Muscle layer of duodenum (tissue), 2 donors: Measurements from ENCODE around the gene COL15A1.
A peak's percentile ranks its signal among the peaks of the same experiment; 100 is the strongest.

Source experiments
- H3K27ac ChIP-seq: one replicate; pipeline ENCODE4 v1.7.0; 2013; ENCODE audit warnings: mild to moderate bottlenecking, low read length
- H3K27me3 ChIP-seq: one replicate; pipeline ENCODE4 v1.7.0; 2013; ENCODE audit warnings: low read depth, mild to moderate bottlenecking, control low read depth, low read length
- H3K36me3 ChIP-seq, 2 donors: one replicate each; pipeline ENCODE4 v1.7.0; 2013; ENCODE audit warnings: low read length in 2 of 2, control low read depth in 1 of 2, mild to moderate bottlenecking in 1 of 2; ENCODE audit not compliant: insufficient read depth in 2 of 2, control insufficient read depth in 1 of 2
- H3K4me1 ChIP-seq, 2 donors: one replicate each; pipeline ENCODE4 v1.7.0; 2013; ENCODE audit warnings: low read length in 2 of 2, mild to moderate bottlenecking in 2 of 2, control low read depth in 1 of 2, moderate library complexity in 1 of 2; ENCODE audit not compliant: insufficient read depth in 2 of 2, control insufficient read depth in 1 of 2
- H3K4me3 ChIP-seq, 2 donors: one replicate each; pipeline ENCODE4 v1.7.0; 2013; ENCODE audit warnings: low read length in 2 of 2, low read depth in 1 of 2, mild to moderate bottlenecking in 1 of 2
- H3K9me3 ChIP-seq, 2 donors: one replicate each; pipeline ENCODE4 v1.7.0; 2013; ENCODE audit warnings: low read length in 2 of 2, control low read depth in 1 of 2, mild to moderate bottlenecking in 1 of 2; ENCODE audit not compliant: control insufficient read depth in 1 of 2
- donor health status: healthy.

Gene COL15A1

DNA sequence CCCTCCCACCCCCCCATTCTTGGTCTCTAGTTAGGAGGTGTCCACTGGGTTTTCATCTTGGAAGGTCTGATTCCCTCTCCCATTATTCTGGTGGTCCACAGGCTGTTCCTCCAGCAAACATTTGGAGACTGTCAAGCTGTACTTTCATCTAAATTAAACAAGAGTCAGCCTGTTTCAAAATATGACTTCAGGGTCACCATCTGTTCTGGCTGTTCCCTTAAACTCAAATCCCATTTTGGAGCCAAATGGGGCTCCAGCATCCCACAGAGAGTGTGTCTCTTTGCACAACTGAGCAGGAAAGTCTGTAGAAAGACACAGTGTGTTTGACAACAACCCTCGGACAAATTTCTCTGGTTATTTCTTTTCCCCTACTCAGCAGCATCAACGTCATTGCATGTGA is 20.5 kb downstream of the COL15A1 start:
- no peaks in the 10 kb centered on the region for H3K9me3 ChIP-seq
- H3K4me3 ChIP-seq, result no peak overlapping the region
- no peaks in the 10 kb centered on the region for H3K36me3 ChIP-seq
- H3K4me1 ChIP-seq, result peaks cover 29 to 75% of the 10 kb centered on the region in 2 donors
- peak overlapping the region; percentile 55 for H3K27ac ChIP-seq
- no peaks in the 10 kb centered on the region for H3K27me3 ChIP-seq

DNA sequence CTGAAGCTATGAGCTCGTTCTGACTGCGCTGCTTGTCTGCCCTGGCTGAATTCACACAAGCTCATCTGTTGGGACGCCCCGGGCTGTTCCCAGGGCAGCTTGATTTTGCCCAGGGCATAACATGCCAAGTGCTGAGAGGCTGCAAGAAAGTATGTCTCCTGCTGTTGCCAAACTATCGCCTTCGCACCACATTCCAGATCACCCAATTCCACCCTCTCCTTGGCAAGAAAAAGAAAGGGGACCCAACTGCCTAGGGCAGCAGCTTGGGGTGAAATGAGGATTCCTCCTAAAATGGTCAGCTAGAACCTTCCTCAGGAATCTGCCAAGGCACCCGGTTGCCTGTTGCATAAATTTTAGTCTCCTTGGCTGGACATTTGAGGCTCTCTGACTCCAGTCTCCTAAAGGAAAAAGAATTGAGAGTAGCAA is 21.2 kb downstream of the COL15A1 start:
- no peaks in the 10 kb centered on the region for H3K9me3 ChIP-seq
- H3K36me3 ChIP-seq, result no peaks in the 10 kb centered on the region
- no peak overlapping the region for H3K4me3 ChIP-seq
- H3K4me1 ChIP-seq, result peaks cover 23 to 68% of the 10 kb centered on the region in 2 donors
- peak overlapping the region; percentile 55 for H3K27ac ChIP-seq
- no peaks in the 10 kb centered on the region for H3K27me3 ChIP-seq

DNA sequence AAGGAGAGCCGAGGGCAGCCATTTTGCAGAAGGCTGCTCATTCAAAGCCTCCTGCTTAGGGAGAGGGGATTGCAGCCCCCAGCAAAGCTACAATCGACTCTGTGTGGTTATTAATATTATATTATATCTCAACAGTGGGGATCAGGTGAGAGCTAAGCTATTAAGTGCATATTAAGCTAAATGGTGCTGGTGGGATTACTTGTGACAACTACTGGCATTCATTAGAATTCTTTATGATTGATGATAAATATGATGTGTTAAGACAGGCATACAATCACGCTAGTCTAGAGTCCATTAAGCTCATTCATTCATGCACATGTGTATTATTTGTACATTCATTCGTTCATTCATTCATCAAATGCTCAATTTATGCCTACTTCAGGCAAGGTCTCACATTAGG is 23.0 kb downstream of the COL15A1 start:
- no peaks in the 10 kb centered on the region for H3K9me3 ChIP-seq
- no peaks in the 10 kb centered on the region for H3K27me3 ChIP-seq
- H3K27ac ChIP-seq, result peak overlapping the region; percentile 55
- H3K4me1 ChIP-seq, result peaks cover 18 to 59% of the 10 kb centered on the region in 2 donors
- H3K36me3 ChIP-seq, result no peaks in the 10 kb centered on the region
- H3K4me3 ChIP-seq, result no peak overlapping the region

DNA sequence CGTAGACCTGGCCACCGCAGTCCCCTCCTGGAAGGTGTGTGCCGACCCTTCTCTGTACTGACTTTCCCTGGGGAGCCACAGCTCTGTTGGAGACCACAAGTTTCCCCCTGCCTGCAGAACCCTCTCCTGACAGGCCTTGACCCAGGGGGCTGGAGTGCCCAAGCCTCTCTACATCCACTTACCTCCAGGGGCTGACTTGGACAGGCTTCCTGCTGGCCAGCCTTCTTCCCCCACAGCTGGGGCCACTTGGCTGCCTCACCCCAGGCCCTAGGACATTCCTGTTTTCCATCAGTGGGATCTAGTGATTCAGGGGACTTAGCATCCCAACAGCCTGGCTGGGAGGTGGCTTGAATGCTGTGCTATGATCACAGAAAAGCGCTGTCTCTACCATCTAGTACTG is 23.6 kb downstream of the COL15A1 start:
- Histone ChIP-seq H3K27ac (peak overlapping the region; percentile 14), H3K4me1 (peaks cover 16 to 58% of the 10 kb centered on the region in 2 donors), H3K4me3 (no peak overlapping the region), H3K36me3 (no peaks in the 10 kb centered on the region), H3K27me3 (no peaks in the 10 kb centered on the region), H3K9me3 (no peaks in the 10 kb centered on the region)

DNA sequence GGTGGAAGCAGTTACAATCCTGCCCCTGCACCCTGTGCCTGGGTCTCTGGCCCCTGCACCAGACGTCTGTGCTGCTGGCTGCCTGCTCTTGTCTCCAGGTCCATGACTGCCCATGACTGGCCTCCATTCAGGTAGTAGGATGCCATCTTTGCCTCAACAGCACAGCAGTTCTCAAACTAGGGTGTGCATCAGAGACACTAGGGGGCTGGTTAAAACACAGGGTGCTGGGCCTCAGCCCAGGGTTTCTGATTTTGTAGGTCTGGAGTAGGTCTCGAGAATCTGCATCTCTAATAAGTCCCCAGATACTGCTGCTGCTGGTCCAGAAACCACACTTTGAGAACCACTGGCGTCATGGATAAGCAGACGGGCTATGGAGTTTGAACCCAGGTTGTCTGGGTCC is 24.0 kb downstream of the COL15A1 start:
- Histone ChIP-seq H3K4me3 (no peak overlapping the region), H3K9me3 (no peaks in the 10 kb centered on the region), H3K36me3 (no peaks in the 10 kb centered on the region), H3K27ac (peak overlapping the region; percentile 14), H3K27me3 (no peaks in the 10 kb centered on the region), H3K4me1 (peaks cover 14 to 58% of the 10 kb centered on the region in 2 donors)

DNA sequence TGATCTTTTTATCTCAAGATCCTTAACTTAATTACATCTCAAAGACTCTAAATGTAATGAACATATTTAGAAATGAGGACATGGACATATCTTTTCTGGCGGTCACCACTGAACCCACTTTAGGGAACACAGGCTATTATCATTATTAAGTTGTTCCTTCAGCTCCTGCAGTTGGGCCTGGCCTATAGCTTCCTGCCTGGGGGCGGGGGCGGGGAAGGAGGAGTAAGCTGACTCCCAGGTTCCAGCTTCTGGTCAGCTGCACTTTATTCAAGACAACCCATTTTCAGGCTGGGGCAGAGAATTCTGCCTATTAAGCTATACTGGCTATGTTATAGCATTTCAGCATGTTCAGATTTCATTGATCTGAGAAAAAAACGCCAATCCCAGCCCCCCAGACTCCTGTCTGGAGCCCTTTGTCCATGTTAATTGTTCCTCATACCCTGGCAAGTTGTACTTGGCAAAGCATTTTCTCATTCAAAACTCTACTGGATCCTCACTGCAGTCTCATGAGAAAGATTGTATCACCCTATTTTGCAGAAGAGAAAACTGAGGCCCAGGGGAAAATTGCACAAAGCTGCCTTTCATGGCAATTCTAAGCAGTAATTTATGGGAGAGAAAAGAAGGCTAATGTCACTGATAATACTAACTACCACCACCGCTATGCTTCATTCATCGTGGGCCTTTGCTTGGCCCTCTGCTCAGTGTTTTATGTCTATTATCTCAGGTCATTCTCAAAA is 25.1 kb downstream of the COL15A1 start:
- Histone ChIP-seq H3K27me3 (no peaks in the 10 kb centered on the region), H3K9me3 (no peaks in the 10 kb centered on the region), H3K4me3 (no peak overlapping the region), H3K27ac (no peak overlapping the region), H3K4me1 (peaks cover 15 to 63% of the 10 kb centered on the region in 2 donors), H3K36me3 (no peaks in the 10 kb centered on the region)

DNA sequence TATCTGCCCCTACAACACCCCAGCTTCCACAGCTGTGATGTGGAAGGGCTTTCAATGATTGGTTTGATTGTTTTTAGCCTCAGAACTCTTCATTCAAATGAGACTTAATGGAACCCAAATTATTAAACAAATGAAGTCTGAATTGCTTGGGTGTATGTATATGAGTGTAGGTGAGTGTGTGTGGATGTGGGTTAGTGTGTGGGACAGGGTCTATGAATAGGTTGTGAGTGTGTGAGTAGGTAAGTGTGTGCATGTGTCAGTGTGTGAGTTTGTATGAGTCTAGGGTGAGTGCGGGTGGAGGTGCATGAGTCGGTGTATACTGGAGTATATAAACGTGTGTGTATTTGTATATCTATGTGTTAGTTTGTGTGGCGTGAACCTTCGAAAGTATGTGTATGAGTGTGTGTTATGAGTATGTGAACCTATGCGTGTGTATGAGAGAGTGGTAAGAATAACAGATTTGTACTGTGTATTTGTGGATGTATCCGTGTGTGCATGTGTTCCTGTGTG is 26.9 kb downstream of the COL15A1 start:
- peak overlapping the region; percentile 52 for H3K27ac ChIP-seq
- peaks cover 12 to 68% of the 10 kb centered on the region in 2 donors for H3K4me1 ChIP-seq
- H3K4me3 ChIP-seq, result no peak overlapping the region
- no peaks in the 10 kb centered on the region for H3K9me3 ChIP-seq
- no peaks in the 10 kb centered on the region for H3K36me3 ChIP-seq
- no peaks in the 10 kb centered on the region for H3K27me3 ChIP-seq

DNA sequence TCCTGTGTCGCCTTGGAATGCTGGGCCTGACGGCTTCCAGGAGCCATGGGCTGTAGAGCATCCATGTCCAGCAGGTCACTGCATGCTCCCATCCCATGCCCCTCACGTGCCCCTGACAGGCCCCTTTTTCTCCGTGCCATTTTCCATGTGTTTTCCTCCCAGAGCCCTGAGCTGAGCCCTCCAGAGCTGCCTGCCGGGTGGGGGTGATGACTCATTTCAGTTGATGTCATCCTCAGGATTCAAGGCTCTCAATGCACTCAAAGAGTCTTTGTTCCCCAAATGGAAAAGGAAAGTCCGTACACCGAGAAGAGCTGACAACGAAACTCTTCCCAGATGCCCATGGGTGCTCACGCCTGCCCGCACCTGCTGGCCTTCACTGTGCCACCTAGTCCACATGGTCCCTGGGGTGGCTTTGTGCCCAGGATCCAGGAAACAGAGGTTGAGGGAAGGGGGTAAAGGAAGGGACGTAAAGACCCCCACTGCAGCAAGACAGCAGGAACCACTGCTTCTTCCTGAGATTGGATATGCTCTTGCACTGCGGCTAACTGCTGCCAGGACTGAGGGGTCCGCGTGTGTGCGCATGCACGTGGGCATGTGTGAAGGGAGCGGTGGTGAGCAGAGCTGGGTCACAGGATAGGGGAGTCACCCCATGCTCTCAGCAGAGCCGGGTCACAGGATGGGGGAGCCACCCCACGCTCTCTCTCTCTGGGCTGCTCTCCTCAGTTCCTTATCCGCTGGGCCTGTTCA is 27.6 kb downstream of the COL15A1 start:
- Histone ChIP-seq H3K4me3 (no peak overlapping the region), H3K27me3 (no peaks in the 10 kb centered on the region), H3K9me3 (no peaks in the 10 kb centered on the region), H3K4me1 (peaks cover 12 to 71% of the 10 kb centered on the region in 2 donors), H3K27ac (peak overlapping the region; percentile 76), H3K36me3 (no peaks in the 10 kb centered on the region)

DNA sequence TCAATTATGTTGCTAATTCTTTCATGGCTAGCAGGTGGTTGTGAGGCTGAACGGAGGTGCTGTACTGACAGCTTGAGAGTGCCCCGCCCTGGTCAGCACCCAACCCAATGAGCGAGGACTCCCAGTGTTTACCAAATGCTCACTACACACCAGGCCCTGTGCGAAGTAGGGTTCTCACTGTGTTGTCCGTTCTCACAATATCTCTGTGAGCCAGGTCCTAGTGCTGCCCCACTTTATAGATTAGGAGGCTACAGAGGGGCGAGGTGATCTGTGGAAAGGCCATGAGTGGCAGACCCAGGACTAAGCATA is 28.2 kb downstream of the COL15A1 start:
- Histone ChIP-seq H3K36me3 (no peaks in the 10 kb centered on the region), H3K4me3 (no peak overlapping the region), H3K9me3 (no peaks in the 10 kb centered on the region), H3K27me3 (no peaks in the 10 kb centered on the region), H3K27ac (peak overlapping the region; percentile 76), H3K4me1 (peaks cover 12 to 71% of the 10 kb centered on the region in 2 donors)

DNA sequence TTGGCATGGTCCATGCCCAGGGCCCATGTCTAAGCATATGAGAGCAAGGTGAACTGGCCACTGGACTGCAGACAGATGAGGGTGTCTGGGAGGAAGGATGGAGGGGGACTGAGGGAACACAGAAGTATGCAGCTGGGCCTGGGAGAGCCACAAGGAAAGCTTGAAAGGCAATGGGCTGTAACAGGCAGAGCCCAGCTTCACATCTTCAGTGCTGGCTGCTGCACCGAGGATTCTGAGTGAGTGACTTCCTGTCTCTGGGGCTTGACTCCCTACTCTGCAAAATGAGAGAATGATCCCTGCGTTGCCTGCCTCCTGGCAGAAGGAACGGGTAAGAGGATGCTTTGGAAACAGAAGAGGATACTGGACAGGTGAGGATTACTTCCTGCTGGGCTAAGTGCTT is 29.0 kb downstream of the COL15A1 start:
- Histone ChIP-seq H3K36me3 (no peaks in the 10 kb centered on the region), H3K4me1 (peaks cover 15 to 67% of the 10 kb centered on the region in 2 donors), H3K27me3 (no peaks in the 10 kb centered on the region), H3K4me3 (no peak overlapping the region), H3K9me3 (no peaks in the 10 kb centered on the region), H3K27ac (peak overlapping the region; percentile 72)

DNA sequence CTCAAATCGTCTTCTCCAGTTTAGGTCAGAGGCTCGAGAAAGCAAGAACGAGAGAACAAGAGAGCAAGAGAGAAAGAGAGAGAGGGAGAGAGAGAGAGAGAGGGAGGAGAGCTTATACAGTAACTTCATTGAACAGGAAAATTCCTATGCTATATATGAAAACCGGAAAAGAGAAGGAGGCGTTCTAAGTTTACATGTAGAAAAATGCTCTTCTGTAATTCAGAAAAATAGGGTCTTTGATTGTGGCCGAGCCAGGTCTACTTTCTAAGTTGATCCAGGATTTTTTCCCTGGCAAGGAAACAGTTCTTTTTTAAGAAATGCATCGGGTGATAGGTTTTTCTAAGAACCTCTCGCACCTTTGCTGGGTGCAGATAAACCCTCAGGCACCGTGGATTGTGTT is 29.5 kb downstream of the COL15A1 start:
- peak overlapping the region; percentile 72 for H3K27ac ChIP-seq
- no peaks in the 10 kb centered on the region for H3K9me3 ChIP-seq
- H3K4me3 ChIP-seq, result no peak overlapping the region
- no peaks in the 10 kb centered on the region for H3K36me3 ChIP-seq
- H3K27me3 ChIP-seq, result no peaks in the 10 kb centered on the region
- H3K4me1 ChIP-seq, result peaks cover 17 to 62% of the 10 kb centered on the region in 2 donors
